Activated CD8-positive, alpha-beta memory T cell treated with anti-CD3 and anti-CD28 coated beads for 4 hours (primary cell): ENCODE data around the gene GCSAML.

Source experiments
- DNase-seq, 2 donors: peaks; one replicate each; pipeline ENCODE4 v3.0.0-alpha.2; 2020; ENCODE audit warnings: low read depth in 2 of 2

GCSAML gene

DNA sequence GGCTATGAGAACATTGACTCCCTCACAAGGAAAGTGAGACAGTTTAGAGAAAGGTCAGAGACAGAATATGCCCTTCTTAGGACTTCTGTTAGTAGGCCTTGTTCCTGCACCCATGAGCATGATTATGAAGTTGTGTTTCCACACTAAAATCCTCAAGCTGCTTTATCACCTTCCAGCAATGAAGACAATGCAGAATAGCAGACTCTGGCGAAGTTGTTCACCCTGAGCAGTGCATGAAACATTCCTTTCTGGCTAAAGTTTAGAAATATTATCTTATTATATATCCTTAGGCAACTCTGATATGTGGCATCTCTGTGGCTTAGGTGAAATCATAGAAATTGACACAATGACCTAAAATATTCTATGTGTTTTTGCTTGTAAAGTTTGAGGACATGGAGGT lies 25.3 kb downstream of the GCSAML start:
- no peak for DNase-seq

GRCh38 chr1:247574664-247575063 lies 25.7 kb downstream of the GCSAML start:
- DNase-seq = no peak

DNA sequence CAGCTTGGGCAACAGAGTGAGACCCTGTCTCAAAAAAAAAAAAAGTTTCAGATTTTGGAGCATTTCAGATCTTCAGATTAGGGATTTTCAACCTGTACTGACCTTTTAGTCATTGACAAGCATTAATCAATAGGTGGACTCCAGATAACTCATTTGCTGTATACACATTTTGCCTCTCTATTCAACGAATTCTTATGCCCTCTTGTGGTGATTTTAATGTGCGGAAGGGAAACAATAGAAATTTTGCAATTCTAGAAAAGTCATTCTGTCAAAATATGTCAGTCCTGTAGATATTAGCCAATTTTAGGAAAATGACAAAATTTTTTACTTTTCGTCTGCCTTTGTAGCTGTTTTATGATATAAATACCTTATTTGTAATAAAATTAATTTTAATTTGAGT lies 27.6 kb downstream of the GCSAML start:
- no peak for DNase-seq

GRCh38 chr1:247578946-247579460 lies 30.1 kb downstream of the GCSAML start:
- no peak for DNase-seq

- no peak for DNase-seq
Observed at GRCh38 chr1:247588060-247588459, 39.1 kb downstream of the GCSAML start, which contains the start of gene OR2G2. TSS of gene OR2G2 (plus strand) at chr1:247588360. CDS start at chr1:247588360, 0 bp downstream.

DNA sequence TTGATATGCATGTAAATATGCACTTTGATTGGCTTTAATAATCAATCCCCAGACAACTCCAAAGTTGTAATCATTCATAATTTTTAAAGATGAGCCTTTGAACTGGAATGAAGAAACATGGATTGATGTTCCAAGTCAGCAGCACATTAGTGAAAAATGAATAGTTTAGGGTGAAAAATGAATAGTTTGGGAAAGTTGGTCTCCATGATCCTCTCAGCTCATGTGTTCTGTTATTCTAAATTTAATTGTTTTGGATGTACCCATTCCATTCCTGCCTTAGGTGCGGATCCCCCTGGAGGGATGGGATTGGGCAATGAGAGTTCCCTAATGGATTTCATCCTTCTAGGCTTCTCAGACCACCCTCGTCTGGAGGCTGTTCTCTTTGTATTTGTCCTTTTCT lies 56.4 kb downstream of the GCSAML start, which contains the start of gene OR2G3:
TSS of gene OR2G3 (plus strand) at position 301 of the 400 bp plus-strand sequence. CDS start at position 301, 0 bp downstream.
- DNase-seq = no peak

- no peak for DNase-seq
Observed at GRCh38 chr1:247613405-247613804, 64.5 kb downstream of the GCSAML start.

GRCh38 chr1:247614625-247615024 lies 65.7 kb downstream of the GCSAML start:
- DNase-seq = no peak
